Nucleus accumbens (tissue), 56 donors: ENCODE measurements around the gene C15orf61.

ENCODE experiments used
- DNase-seq, 56 donors: peaks; one replicate each; lab custom pipeline; 2025; lab: John Stamatoyannopoulos, UW

C15orf61 gene

GRCh38 chr15:67548862-67549651, 28.1 kb downstream of the C15orf61 start:
- DNase-seq: peak in 49 of 56 donors; percentile 7 to 84 (median 46)

DNA sequence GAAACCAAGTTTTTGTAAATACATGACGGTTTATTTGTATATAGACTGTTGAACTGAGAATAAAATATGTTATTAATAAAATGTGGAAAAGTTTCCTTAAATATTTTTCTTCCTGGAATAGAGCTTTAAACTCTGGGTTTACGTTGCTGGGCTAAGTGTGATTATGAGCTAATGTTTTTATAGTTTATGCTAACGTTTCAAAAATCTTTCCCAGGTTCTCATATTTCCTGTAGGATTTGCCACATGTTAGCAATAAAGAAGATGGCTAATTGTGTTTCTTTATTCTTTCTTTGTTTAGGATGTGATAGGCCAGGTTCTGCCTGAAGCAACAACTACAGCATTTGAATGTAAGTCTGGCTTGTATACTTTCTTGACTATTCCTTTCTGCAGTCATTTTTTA, 28.8 kb downstream of the C15orf61 start:
- DNase-seq: no peak

DNA sequence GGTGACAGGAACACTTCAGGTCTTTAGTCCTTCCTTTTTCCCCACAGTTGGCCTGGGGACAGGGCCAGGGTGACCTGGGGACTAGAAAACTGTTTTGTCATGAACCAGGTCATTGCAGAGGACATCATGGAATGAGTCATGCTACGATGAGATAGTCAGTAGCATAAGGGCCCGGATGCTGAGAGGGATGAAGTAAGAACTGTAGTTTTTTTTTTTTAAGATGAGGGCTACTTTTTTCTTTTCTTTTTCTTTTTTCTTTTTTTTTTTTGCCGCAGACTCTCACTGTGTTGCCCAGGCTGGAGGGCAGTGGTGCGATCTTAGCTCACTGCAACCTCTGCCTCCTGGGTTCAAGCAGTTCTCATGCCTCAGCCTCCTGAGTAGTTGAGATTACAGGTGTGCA, 29.6 kb downstream of the C15orf61 start:
- no peak for DNase-seq

- no peak for DNase-seq
Observed at GRCh38 chr15:67551207-67551743, 30.3 kb downstream of the C15orf61 start.

DNA sequence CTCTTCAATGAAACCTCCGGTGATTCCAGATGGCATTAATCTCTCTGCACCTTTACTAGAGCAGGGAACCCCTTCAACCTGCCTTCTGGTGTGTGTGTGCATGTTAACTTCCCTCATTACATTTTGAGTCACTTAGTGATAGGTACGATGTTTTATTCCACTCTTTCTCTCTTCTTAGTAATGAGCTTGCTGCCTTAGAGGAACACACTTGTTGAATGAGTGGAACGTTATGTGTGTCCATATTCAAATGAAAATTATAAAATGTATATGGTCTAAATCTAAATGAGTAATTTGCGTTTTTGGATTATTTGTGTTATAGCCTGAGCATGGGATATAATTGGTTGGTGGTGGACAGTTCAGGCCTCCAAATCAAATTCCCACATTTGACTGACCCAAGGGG, 33.6 kb downstream of the C15orf61 start:
- no peak for DNase-seq

- DNase-seq: no peak
Observed at GRCh38 chr15:67556976-67557570, 36.1 kb downstream of the C15orf61 start.

GRCh38 chr15:67558502-67558901, 37.6 kb downstream of the C15orf61 start:
- no peak for DNase-seq

- no peak for DNase-seq
Observed at GRCh38 chr15:67559158-67559557, 38.2 kb downstream of the C15orf61 start.

GRCh38 chr15:67559576-67559975, 38.6 kb downstream of the C15orf61 start:
- no peak for DNase-seq

GRCh38 chr15:67560320-67560719, 39.4 kb downstream of the C15orf61 start:
- no peak for DNase-seq

- DNase-seq: no peak
Observed at GRCh38 chr15:67563092-67563491, 42.2 kb downstream of the C15orf61 start.

GRCh38 chr15:67564021-67564967, 43.4 kb downstream of the C15orf61 start:
- DNase-seq: no peak

GRCh38 chr15:67564968-67565345, 44.0 kb downstream of the C15orf61 start:
- DNase-seq: no peak

- no peak for DNase-seq
Observed at GRCh38 chr15:67569668-67570067, 48.7 kb downstream of the C15orf61 start.

- no peak for DNase-seq
Observed at GRCh38 chr15:67570875-67571647, 50.1 kb downstream of the C15orf61 start.

GRCh38 chr15:67571648-67572415, 50.9 kb downstream of the C15orf61 start:
- DNase-seq: no peak

- DNase-seq: no peak
Observed at GRCh38 chr15:67573194-67573593, 52.3 kb downstream of the C15orf61 start.

- no peak for DNase-seq
Observed at GRCh38 chr15:67575039-67575502, 54.1 kb downstream of the C15orf61 start.

DNA sequence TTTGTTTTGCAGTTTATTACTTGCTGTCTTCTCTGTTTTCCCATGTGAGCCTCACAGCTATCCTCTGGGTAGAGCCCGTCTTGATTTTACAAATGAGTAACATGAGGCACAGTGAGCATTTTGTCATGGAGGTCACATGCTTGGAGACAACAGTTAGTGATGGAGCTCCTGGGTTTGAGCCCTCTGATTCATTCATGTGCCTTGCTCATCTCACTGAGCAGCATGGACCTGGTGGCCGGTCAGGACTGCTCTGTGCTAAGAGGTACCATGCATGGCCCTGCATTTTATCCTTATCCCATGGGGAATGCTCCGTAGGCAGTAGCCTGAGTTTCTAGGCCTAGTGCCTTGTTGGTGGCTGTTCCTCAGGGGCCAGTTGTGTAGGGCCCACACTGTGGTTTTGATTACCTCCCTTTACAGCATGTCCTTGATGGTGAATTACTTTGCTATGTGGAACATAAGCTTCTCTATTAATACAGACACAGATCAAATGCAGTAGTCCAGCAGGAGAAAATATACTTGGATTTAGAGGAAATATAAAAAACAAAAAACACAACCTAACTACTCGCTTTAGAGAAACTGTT, 57.2 kb downstream of the C15orf61 start:
- peak in 1 of 56 donors; percentile 44 for DNase-seq
